Non-pigmented ciliary epithelial cell (primary cell): ENCODE measurements around the gene WDR27.
"Not testable (repeated sequence)": the region's sequence is repeated elsewhere in the genome, so short reads cannot be mapped to it uniquely, and the experiment has no call there.

ENCODE experiments used
- DNase-seq: peaks from one replicate; pipeline ENCODE4 v3.0.0-alpha.2; 2010; ENCODE audit warnings: low read depth

Gene WDR27

DNA sequence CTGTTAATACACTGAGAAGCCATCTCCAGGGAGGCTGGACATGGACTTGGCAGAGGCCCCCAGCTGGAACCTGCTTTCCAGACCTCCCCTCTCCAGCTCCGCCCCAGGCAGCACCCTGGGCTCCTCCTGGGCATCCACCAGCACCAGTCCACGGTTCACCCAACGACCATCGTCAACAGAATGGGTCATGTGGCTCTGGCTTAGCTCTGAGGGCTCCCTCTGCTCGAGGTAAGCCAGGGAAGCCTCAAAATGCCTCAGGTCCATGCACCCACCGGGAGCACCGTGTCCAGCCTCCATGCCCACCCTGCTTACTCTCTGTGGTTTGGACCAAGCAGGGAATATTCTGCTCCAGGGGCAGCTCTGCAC, 40.5 kb downstream of the WDR27 start:
- no peak for DNase-seq

- DNase-seq = no peak
These were observed 41.0 kb downstream of the WDR27 start for GRCh38 chr6:169660751-169661390.

DNA sequence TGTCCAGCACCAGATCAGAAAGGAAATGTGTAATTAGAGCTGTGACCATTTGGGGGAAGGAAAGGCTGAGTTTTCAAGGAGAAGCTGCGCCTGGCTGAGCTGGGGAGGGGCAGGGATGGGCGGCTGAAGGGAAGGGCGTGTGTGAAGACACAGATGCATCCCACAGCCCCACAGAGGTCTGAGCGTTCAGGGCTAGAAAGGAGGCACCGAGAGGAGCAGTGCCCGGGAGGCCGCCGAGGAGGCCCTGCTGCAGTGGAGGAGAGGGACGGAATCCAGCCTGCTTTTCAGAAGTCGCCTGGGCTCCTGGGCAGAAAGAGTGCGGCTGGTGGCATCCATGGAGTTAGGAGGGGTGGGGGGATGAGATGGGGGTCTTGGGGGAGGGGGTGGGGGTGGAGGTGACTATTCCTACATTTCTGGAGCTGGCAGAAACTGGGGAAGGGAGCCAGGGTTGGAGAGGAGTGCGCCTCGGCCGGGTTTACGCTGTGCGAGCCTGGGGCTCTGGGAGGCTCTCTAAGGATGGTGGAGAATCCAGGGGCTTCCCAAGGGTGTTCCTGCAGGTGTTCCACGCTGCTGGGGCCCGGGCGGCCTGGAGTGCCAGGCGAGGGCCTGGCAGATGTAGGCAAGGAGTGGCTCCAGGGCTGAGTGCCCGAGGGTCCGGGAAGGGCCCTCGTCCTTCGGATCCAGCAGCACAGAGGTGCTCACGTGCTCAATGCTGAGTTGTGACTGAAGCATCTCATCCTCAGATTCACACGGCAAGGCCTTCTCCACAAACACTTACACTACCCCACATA, 41.8 kb downstream of the WDR27 start:
- no peak for DNase-seq

GRCh38 chr6:169657284-169657610, 44.6 kb downstream of the WDR27 start:
- DNase-seq = no peak

- no peak for DNase-seq
These were observed 45.1 kb downstream of the WDR27 start for GRCh38 chr6:169656546-169657283.

DNA sequence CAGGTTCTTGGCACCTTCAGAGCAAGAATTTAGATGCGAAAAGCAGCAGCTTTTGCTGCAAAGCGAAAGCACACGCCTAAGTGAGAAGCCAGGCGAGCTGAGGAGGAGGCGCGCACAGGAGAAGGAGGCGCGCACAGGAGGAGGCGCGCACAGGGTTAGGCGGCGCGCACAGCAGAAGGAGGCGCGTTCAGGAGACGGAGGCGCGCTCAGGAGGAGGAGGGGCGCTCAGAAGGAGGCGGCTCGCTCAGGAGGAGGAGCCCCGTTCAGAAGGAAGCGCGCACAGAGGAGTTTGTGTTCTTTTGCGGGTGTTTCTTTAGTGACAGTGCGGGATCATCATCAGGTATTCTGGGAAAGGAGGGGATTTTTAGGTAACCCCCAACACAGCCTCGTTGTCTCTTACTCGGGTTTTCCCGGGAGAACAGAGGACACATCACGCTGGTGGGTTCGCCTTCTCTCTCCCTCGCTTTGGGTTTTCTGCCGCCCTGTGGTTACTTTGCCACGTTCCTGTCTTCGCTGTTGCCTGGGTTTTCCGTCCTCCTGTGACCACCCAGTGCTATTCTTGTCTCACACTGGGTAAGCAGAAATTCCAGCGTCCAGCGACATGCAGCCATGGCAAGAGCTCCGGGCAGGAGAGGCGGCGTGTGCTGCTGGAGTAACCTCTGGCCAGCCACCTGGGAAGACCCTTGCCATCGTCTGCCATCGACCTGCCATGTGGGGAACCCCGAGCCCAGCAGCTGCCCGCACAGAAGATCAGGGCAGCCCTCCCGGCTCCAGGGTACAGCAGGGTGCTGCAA, 47.0 kb downstream of the WDR27 start:
- DNase-seq = peak; percentile 15

- DNase-seq = no peak
These were observed 48.1 kb downstream of the WDR27 start for GRCh38 chr6:169653691-169654090.

GRCh38 chr6:169652896-169653295, 48.9 kb downstream of the WDR27 start:
- no peak for DNase-seq

DNA sequence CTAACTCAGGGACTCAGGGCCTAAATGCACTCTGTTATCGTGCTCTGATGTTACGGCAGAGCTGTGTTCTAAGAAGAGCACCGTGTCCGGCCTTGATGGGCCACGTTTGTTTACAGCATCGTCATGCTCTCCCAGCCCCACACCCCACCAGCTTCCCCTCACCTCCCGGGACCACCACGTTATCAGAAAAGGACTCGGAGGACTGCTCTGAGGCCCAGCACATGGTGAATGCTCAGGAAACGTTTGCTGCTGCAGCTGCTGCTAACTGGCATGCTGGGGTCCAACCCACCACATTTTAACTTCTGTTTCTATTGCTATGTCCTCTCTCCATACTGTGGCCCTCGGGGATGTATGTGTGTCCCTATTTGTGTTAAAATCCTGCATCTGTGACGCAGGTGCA, 50.3 kb downstream of the WDR27 start:
- DNase-seq = no peak

DNA sequence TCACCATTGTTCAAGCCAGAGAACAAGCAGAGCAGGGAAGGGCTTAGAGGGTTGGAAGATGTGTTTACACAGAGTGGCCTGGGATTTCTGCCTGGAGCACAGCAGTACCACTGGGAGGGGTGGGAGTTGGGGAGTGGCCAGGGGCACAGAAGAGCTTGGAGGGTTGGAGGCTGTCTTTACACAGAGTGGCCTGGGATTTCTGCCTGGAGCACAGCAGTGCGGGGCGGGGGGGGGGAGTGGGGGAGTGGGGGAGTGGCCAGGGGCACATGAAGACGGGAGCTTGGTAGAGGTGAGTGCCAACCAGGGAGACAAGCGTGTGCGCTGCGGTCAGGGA, 50.9 kb downstream of the WDR27 start:
- DNase-seq = no peak

GRCh38 chr6:169650241-169650958, 51.4 kb downstream of the WDR27 start:
- DNase-seq = no peak

- DNase-seq = no peak
These were observed 53.2 kb downstream of the WDR27 start for GRCh38 chr6:169648617-169649016.

DNA sequence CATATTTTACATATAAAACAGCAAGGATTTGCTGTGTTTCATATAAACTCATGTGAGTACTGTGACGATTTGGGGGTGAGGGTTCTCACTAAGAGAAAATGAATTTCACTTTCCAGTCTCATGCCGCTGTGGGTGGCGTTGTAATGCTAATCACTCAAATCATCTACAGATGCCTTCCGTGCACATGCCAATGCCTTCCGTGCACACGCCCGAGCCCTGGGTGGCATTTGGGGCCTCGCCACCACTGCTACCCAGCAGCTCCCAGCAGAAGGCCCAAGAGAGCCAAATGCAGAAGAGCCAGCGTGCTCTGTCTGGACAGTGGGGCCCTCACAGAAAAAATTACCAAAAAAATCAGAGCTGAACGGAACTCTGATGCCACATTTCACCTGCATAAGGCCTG, 53.7 kb downstream of the WDR27 start:
- DNase-seq = no peak

GRCh38 chr6:169647637-169648036, 54.2 kb downstream of the WDR27 start:
- DNase-seq = no peak

DNA sequence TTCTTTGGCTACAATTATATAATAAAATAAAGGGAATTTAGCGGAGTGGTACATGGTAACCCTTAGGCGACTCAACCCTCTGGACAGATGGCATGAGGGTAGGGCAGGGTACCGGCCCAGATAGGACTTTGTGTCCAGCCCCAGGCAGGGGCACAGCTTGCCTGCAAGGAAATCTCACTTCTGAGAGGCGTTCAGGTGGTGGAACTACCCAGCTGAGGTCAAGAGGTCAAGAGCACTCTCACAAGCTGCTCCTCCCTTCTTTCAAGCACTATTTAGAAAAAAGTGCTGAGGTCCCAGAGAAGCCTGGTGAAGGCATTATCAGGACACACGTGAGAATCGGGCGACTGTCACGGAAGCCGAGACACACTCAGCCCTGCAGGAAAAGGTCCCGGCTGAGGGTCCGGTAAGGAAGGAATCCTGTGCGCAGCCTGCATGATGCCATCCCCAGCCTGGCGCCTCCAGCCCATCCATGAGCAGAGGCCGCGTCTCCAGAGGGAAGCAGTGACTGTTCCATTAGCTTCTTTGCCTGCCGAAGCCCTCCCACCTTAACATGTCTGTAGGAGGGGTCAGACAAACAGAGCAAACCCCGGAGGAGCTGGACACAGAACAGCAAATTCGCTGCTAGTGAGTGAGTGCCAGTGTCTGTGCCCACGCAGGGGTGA, 54.8 kb downstream of the WDR27 start:
- no peak for DNase-seq

GRCh38 chr6:169645459-169645858, 56.4 kb downstream of the WDR27 start:
- not testable (repeated sequence) for DNase-seq

GRCh38 chr6:169643521-169643920, 58.3 kb downstream of the WDR27 start:
- DNase-seq = no peak

DNA sequence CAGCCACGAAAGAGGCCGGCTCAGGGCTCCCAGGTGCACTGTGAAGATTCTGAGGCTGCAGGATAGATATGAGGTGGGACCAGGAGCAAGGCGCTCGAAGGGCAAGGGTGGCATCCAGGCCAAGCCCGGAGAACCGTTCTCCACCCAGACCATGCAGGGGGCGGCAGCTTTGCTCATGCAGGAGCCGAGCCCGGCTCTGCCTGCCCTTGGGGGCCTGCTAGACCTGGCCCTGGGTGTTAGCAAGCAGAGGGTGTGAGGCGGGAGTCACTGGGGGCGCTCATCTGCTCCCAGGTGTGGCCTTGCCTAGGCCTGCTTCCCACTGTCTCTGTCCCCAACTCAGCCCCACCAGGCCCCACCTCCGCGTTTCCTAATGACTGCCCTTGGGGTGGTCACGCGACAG, 59.4 kb downstream of the WDR27 start:
- no peak for DNase-seq

DNA sequence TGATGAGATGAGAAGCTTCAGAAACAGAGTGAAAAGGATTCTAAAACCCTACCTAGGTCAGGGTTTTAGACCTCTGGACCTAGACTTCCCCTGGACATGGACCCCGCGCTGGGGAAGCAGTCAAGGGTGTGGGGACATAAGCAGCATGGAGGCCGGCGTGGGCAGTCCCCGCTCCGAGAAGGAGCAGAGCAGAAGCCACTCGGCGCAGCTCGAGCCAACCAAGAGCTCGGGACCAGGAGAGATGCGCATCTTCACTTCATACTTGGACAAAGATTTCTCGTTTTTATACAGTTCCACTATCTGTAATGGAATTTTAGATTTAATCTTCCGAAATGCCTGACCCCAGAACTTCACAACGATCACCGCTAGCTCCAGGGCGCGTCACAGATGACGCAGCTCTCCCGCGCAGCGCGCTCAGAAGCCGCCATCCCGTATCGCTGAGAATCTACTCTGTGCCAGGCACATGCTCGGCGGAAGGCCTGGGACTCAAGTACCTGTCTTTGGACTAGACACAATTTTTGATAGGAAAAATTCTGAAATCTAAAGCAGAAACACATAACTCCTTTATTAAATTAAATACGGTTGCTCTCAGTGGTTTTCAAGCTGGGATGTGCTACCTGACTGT, 60.3 kb downstream of the WDR27 start:
- DNase-seq = no peak

DNA sequence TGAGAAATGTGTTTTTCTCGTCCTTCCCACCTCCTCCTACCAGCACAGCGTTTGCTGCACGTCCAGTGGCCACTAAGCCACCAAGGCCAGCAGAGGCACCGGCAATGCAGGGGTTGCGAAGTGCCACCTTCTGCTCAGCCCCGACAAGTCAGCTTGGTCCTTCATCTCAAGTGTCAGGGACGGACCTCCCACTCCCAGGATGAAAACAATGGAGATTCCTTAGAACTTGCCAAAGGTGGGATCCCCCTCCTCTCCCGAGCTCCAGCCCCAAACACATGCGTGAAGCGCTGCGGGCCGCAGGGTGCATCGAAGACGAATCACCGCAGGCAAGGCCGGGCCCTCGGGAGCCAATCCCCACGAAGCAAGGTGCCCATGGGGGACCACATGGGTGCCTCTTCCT, 60.8 kb downstream of the WDR27 start:
- DNase-seq = no peak

- no peak for DNase-seq
These were observed 61.4 kb downstream of the WDR27 start for GRCh38 chr6:169640351-169640852.
